Measurements from ENCODE around the gene CEL. TPM values are rescaled to one million over a fixed set of nuclear protein-coding genes. Genes with fewer than 3 reads are reported as not detected.

The CEL gene
- total RNA-seq, 2 donors from 2014 or later: 1.7 to 3.3 TPM

DNA sequence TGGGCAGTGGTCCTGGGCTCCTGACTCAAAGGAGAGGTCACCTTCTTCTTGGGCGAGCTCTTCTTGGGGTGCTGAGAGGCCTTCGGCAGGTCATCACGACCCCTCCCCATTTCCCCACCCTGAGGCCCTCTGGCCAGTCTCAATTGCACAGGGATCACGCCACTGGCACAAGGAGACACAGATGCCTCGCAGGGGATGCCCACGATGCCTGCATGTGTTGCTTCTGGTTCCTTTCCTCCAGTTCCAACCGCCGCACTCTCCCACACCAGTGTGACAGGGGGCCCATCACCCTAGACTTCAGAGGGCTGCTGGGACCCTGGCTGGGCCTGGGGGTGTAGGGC is 1.3 kb downstream of the CEL start:
- Histone ChIP-seq H3K9me3 (ENCODE audit: control insufficient read depth, low read length) (no peaks in the 10 kb centered on the region), H3K36me3 (ENCODE audit: control insufficient read depth, insufficient read depth, low read length) (peaks cover 7% of the 10 kb centered on the region), H3K27ac (ENCODE audit: low read depth, low read length) (no peak overlapping the region), H3K9ac (ENCODE audit: extremely low read depth, low read length, poor library complexity, severe bottlenecking) (no peak overlapping the region), H3K4me1 (ENCODE audit: control insufficient read depth, insufficient read depth, low read length) (peaks cover 7% of the 10 kb centered on the region), H3K4me3 (ENCODE audit: low read length) (no peak overlapping the region), H3K27me3 (ENCODE audit: control insufficient read depth, insufficient read depth, low read length, poor library complexity, severe bottlenecking) (no peaks in the 10 kb centered on the region)
- Mint-ChIP-seq H3K36me3 (ENCODE audit: low read depth) (peaks cover 9% of the 10 kb centered on the region), H3K27ac (no peak overlapping the region), H3K27me3 (ENCODE audit: insufficient read depth) (peaks cover 9% of the 10 kb centered on the region), H3K4me3 (no peak overlapping the region), H3K9me3 (no peaks in the 10 kb centered on the region), H3K4me1 (peaks cover 21% of the 10 kb centered on the region)
- WGBS, 2 experiments (ENCODE audit: insufficient coverage in 1 of 2, insufficient read length in 1 of 2): 92 to 98% methylated on average over 6 to 8 of the region's 8 CpGs
- TF ChIP-seq, protein P1, sequence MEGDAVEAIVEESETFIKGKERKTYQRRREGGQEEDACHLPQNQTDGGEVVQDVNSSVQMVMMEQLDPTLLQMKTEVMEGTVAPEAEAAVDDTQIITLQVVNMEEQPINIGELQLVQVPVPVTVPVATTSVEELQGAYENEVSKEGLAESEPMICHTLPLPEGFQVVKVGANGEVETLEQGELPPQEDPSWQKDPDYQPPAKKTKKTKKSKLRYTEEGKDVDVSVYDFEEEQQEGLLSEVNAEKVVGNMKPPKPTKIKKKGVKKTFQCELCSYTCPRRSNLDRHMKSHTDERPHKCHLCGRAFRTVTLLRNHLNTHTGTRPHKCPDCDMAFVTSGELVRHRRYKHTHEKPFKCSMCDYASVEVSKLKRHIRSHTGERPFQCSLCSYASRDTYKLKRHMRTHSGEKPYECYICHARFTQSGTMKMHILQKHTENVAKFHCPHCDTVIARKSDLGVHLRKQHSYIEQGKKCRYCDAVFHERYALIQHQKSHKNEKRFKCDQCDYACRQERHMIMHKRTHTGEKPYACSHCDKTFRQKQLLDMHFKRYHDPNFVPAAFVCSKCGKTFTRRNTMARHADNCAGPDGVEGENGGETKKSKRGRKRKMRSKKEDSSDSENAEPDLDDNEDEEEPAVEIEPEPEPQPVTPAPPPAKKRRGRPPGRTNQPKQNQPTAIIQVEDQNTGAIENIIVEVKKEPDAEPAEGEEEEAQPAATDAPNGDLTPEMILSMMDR (conservative IDR thresholded peaks at IDR 0.05): no peak
- DNase-seq: no peak

DNA sequence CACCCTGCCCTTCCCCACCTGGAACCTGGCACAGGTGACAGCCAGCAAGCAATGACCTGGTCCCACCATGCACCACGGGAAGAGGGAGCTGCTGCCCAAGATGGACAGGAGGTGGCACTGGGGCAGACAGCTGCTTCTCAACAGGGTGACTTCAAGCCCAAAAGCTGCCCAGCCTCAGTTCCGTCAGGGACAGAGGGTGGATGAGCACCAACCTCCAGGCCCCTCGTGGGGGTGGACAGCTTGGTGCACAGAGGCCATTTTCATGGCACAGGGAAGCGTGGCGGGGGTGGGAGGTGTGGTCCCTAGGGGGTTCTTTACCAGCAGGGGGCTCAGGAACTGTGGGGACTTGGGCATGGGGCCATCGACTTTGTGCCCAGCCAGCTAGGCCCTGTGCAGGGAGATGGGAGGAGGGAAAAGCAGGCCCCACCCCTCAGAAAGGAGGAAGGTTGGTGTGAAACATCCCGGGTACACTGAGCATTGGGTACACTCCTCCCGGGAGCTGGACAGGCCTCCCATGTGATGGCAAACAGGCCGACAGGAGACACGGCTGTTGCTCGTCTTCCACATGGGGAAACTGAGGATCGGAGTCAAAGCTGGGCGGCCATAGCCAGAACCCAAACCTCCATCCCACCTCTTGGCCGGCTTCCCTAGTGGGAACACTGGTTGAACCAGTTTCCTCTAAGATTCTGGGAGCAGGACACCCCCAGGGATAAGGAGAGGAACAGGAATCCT is 1.9 kb downstream of the CEL start:
- 92 to 99% methylated on average over 8 to 14 of the region's 14 CpGs for WGBS, 2 experiments (ENCODE audit: insufficient coverage in 1 of 2, insufficient read length in 1 of 2)
- DNase-seq: no peak
- H3K4me1 ChIP-seq (ENCODE audit: control insufficient read depth, insufficient read depth, low read length): peaks cover 7% of the 10 kb centered on the region
- H3K4me3 Mint-ChIP-seq: no peak overlapping the region
- peaks cover 3% of the 10 kb centered on the region for H3K36me3 ChIP-seq (ENCODE audit: control insufficient read depth, insufficient read depth, low read length)
- no peaks in the 10 kb centered on the region for H3K27me3 ChIP-seq (ENCODE audit: control insufficient read depth, insufficient read depth, low read length, poor library complexity, severe bottlenecking)
- H3K4me1 Mint-ChIP-seq: peaks cover 20% of the 10 kb centered on the region
- no peaks in the 10 kb centered on the region for H3K9me3 ChIP-seq (ENCODE audit: control insufficient read depth, low read length)
- no peak overlapping the region for H3K27ac ChIP-seq (ENCODE audit: low read depth, low read length)
- H3K9me3 Mint-ChIP-seq: no peaks in the 10 kb centered on the region
- TF ChIP-seq, protein P1 (conservative IDR thresholded peaks at IDR 0.05): no peak
- H3K9ac ChIP-seq (ENCODE audit: extremely low read depth, low read length, poor library complexity, severe bottlenecking): no peak overlapping the region
- peaks cover 4% of the 10 kb centered on the region for H3K27me3 Mint-ChIP-seq (ENCODE audit: insufficient read depth)
- peaks cover 5% of the 10 kb centered on the region for H3K36me3 Mint-ChIP-seq (ENCODE audit: low read depth)
- H3K4me3 ChIP-seq (ENCODE audit: low read length): no peak overlapping the region
- no peak overlapping the region for H3K27ac Mint-ChIP-seq

DNA sequence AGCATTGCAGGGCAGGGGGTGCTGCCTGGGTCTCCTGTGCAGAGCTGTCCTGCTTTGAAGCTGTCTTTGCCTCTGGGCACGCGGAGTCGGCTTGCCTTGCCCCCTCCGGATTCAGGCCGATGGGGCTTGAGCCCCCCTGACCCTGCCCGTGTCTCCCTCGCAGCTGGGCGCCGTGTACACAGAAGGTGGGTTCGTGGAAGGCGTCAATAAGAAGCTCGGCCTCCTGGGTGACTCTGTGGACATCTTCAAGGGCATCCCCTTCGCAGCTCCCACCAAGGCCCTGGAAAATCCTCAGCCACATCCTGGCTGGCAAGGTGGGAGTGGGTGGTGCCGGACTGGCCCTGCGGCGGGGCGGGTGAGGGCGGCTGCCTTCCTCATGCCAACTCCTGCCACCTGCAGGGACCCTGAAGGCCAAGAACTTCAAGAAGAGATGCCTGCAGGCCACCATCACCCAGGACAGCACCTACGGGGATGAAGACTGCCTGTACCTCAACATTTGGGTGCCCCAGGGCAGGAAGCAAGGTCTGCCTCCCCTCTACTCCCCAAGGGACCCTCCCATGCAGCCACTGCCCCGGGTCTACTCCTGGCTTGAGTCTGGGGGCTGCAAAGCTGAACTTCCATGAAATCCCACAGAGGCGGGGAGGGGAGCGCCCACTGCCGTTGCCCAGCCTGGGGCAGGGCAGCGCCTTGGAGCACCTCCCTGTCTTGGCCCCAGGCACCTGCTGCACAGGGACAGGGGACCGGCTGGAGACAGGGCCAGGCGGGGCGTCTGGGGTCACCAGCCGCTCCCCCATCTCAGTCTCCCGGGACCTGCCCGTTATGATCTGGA is 2.7 kb downstream of the CEL start:
- 90 to 95% methylated on average over 16 to 30 of the region's 30 CpGs for WGBS, 2 experiments (ENCODE audit: insufficient coverage in 1 of 2, insufficient read length in 1 of 2)
- no peak overlapping the region for H3K4me3 ChIP-seq (ENCODE audit: low read length)
- no peaks in the 10 kb centered on the region for H3K9me3 ChIP-seq (ENCODE audit: control insufficient read depth, low read length)
- H3K4me3 Mint-ChIP-seq: no peak overlapping the region
- no peak for DNase-seq
- no peak overlapping the region for H3K27ac ChIP-seq (ENCODE audit: low read depth, low read length)
- H3K27me3 ChIP-seq (ENCODE audit: control insufficient read depth, insufficient read depth, low read length, poor library complexity, severe bottlenecking): no peaks in the 10 kb centered on the region
- H3K4me1 Mint-ChIP-seq: peaks cover 12% of the 10 kb centered on the region
- H3K4me1 ChIP-seq (ENCODE audit: control insufficient read depth, insufficient read depth, low read length): peaks cover 7% of the 10 kb centered on the region
- no peaks in the 10 kb centered on the region for H3K27me3 Mint-ChIP-seq (ENCODE audit: insufficient read depth)
- H3K9me3 Mint-ChIP-seq: no peaks in the 10 kb centered on the region
- no peak overlapping the region for H3K27ac Mint-ChIP-seq
- peaks cover 3% of the 10 kb centered on the region for H3K36me3 ChIP-seq (ENCODE audit: control insufficient read depth, insufficient read depth, low read length)
- no peak overlapping the region for H3K9ac ChIP-seq (ENCODE audit: extremely low read depth, low read length, poor library complexity, severe bottlenecking)
- peaks cover 3% of the 10 kb centered on the region for H3K36me3 Mint-ChIP-seq (ENCODE audit: low read depth)
- TF ChIP-seq, protein P1 (conservative IDR thresholded peaks at IDR 0.05): no peak
